H9 (cell line): Measurements from ENCODE around the gene VDAC1. TPM values are rescaled to one million over a fixed set of nuclear protein-coding genes. Genes with fewer than 3 reads are reported as not detected.

Source experiments
- DNase-seq: peaks from one replicate; pipeline ENCODE4 v3.0.0-alpha.2; 2017
- H2AFZ ChIP-seq: one replicate; pipeline ENCODE4 v1.6.1; 2013; ENCODE audit warnings: mild to moderate bottlenecking, low read length, control low read depth, moderate library complexity
- H2AK5ac ChIP-seq: 2 replicates; pipeline ENCODE4 v1.6.1; 2013; ENCODE audit warnings: low read length, control low read depth, mixed read lengths; ENCODE audit not compliant: insufficient read length
- H2BK120ac ChIP-seq: one replicate; pipeline ENCODE4 v1.6.1; 2013; ENCODE audit warnings: low read depth, mild to moderate bottlenecking, low read length, control low read depth, inconsistent platforms; ENCODE audit not compliant: poor library complexity, severe bottlenecking
- H2BK12ac ChIP-seq: 2 replicates; pipeline ENCODE4 v1.6.1; 2013; ENCODE audit warnings: low read length, control low read depth, mixed read lengths, low read depth; ENCODE audit not compliant: insufficient read length
- H2BK15ac ChIP-seq: 2 replicates; pipeline ENCODE4 v1.6.1; 2013; ENCODE audit warnings: low read depth, low read length, control low read depth
- H2BK20ac ChIP-seq: one replicate; pipeline ENCODE4 v1.6.1; 2013; ENCODE audit warnings: low read depth, mild to moderate bottlenecking, low read length, control low read depth, inconsistent platforms; ENCODE audit not compliant: poor library complexity, severe bottlenecking
- H2BK5ac ChIP-seq: 2 replicates; pipeline ENCODE4 v1.6.1; 2013; ENCODE audit warnings: low read length, control low read depth, mixed read lengths; ENCODE audit not compliant: insufficient read length
- H3K14ac ChIP-seq: 2 replicates; pipeline ENCODE4 v1.6.1; 2013; ENCODE audit warnings: low read length, control low read depth; ENCODE audit not compliant: insufficient read depth
- H3K18ac ChIP-seq: 2 replicates; pipeline ENCODE4 v1.6.1; 2013; ENCODE audit warnings: low read depth, mild to moderate bottlenecking, mixed read lengths, low read length, control low read depth; ENCODE audit not compliant: insufficient read length
- H3K23ac ChIP-seq: 2 replicates; pipeline ENCODE4 v1.6.1; 2013; ENCODE audit warnings: low read length, control low read depth, mixed read lengths, low read depth; ENCODE audit not compliant: insufficient read length
- H3K23me2 ChIP-seq: 2 replicates; pipeline ENCODE4 v1.6.1; 2013; ENCODE audit warnings: low read depth, mild to moderate bottlenecking, mixed read lengths, low read length, control low read depth; ENCODE audit not compliant: insufficient read length, poor library complexity, severe bottlenecking
- H3K27ac ChIP-seq: 2 replicates; pipeline ENCODE4 v1.5.1; 2013; ENCODE audit warnings: low read length, control low read depth, mixed read lengths, low read depth; ENCODE audit not compliant: insufficient read length
- H3K27me3 ChIP-seq: 2 replicates; pipeline ENCODE4 v1.6.1; 2013; ENCODE audit warnings: low read length, control low read depth, inconsistent platforms; ENCODE audit not compliant: insufficient read depth
- H3K4ac ChIP-seq: 2 replicates; pipeline ENCODE4 v1.6.1; 2013; ENCODE audit warnings: low read depth, mild to moderate bottlenecking, control low read depth, inconsistent platforms, low read length, moderate library complexity
- H3K4me1 ChIP-seq: 2 replicates; pipeline ENCODE4 v1.6.1; 2013; ENCODE audit warnings: low read length, control low read depth, inconsistent platforms; ENCODE audit not compliant: insufficient read depth
- H3K4me2 ChIP-seq: 2 replicates; pipeline ENCODE4 v1.6.1; 2013; ENCODE audit warnings: low read length, control low read depth, mixed read lengths; ENCODE audit not compliant: insufficient read length, insufficient read depth
- H3K56ac ChIP-seq: 2 replicates; pipeline ENCODE4 v1.6.1; 2013; ENCODE audit warnings: low read depth, mild to moderate bottlenecking, mixed read lengths, low read length, control low read depth; ENCODE audit not compliant: insufficient read length
- H3K79me1 ChIP-seq: 2 replicates; pipeline ENCODE4 v1.6.1; 2013; ENCODE audit warnings: low read depth, mild to moderate bottlenecking, moderate library complexity, low read length, control low read depth, inconsistent platforms; ENCODE audit not compliant: insufficient read depth, poor library complexity, severe bottlenecking
- H3K79me2 ChIP-seq: 2 replicates; pipeline ENCODE4 v1.6.1; 2013; ENCODE audit warnings: low read length, control low read depth, inconsistent platforms; ENCODE audit not compliant: insufficient read depth
- H3K9ac ChIP-seq: 2 replicates; pipeline ENCODE4 v1.6.1; 2013; ENCODE audit warnings: low read length, control low read depth, mixed read lengths; ENCODE audit not compliant: insufficient read length; ENCODE audit errors: extremely low read depth
- H3K9me3 ChIP-seq: one replicate; pipeline ENCODE4 v1.6.1; 2013; ENCODE audit warnings: low read depth, low read length, inconsistent platforms; ENCODE audit not compliant: control insufficient read depth
- H3T11ph ChIP-seq: one replicate; pipeline ENCODE4 v1.6.1; 2013; ENCODE audit warnings: mild to moderate bottlenecking, low read length, control low read depth, inconsistent platforms
- H4K20me1 ChIP-seq: one replicate; pipeline ENCODE4 v1.6.1; 2013; ENCODE audit not compliant: control insufficient read depth, insufficient read length, insufficient read depth
- H4K5ac ChIP-seq: 2 replicates; pipeline ENCODE4 v1.6.1; 2013; ENCODE audit warnings: low read depth, mild to moderate bottlenecking, mixed read lengths, low read length, control low read depth; ENCODE audit not compliant: insufficient read length
- H4K8ac ChIP-seq: replicated peaks from 2 replicates; pipeline ENCODE4 v1.6.1; 2013; ENCODE audit warnings: low read length, control low read depth, mixed read lengths, low read depth; ENCODE audit not compliant: insufficient read length
- H4K91ac ChIP-seq: 2 replicates; pipeline ENCODE4 v1.6.1; 2013; ENCODE audit warnings: low read depth, mild to moderate bottlenecking, moderate library complexity, mixed read lengths, low read length, control low read depth; ENCODE audit not compliant: insufficient read length
- H3K27ac Mint-ChIP-seq, 3 experiments: 2 replicates in 2 of 3; 3 replicates in 1 of 3; pipeline ENCODE4 v1.8.0; 2020 to 2021; ENCODE audit warnings: mixed read lengths in 3 of 3, mild to moderate bottlenecking in 1 of 3, moderate library complexity in 1 of 3
- H3K27me3 Mint-ChIP-seq: 2 replicates; pipeline ENCODE4 v1.8.0; 2021; ENCODE audit warnings: low read depth, mild to moderate bottlenecking, moderate library complexity, mixed read lengths
- H3K36me3 Mint-ChIP-seq, 3 experiments: 2 replicates in 2 of 3; 3 replicates in 1 of 3; pipeline ENCODE4 v1.8.0; 2020 to 2021; ENCODE audit warnings: low read depth in 3 of 3, mixed read lengths in 3 of 3; ENCODE audit not compliant: insufficient read depth in 1 of 3
- H3K4me1 Mint-ChIP-seq, 2 experiments: 2 replicates each; pipeline ENCODE4 v1.8.0; 2020; ENCODE audit warnings: mixed read lengths in 2 of 2
- H3K4me3 Mint-ChIP-seq, 2 experiments: 2 replicates in 1 of 2; 3 replicates in 1 of 2; pipeline ENCODE4 v1.8.0; 2020 to 2021; ENCODE audit warnings: mild to moderate bottlenecking in 2 of 2, mixed read lengths in 2 of 2, moderate library complexity in 1 of 2
- H3K9me3 Mint-ChIP-seq, 2 experiments: 2 replicates in 1 of 2; 3 replicates in 1 of 2; pipeline ENCODE4 v1.8.0; 2020; ENCODE audit warnings: mild to moderate bottlenecking in 2 of 2, mixed read lengths in 2 of 2, moderate library complexity in 1 of 2
- WGBS: extraction: QIAGEN DNeasy Blood & Tissue Kit; methylation state at CpG from one replicate; pipeline ENCODE4 v1.1.7; 2013; ENCODE audit warnings: missing lambda C conversion rate, low lambda C conversion rate, mixed read lengths; ENCODE audit not compliant: insufficient read length; ENCODE audit errors: extremely low coverage; 5-methylcytosine and 5-hydroxymethylcytosine counted together
- total RNA-seq: library from RNA; stranded (reverse); gene quantifications from 2 replicates; pipeline ENCODE4 v1.2.1, GENCODE V29; 2021
- TF ChIP-seq, protein P1 (sequence below): fragments of 200-600 bp; sonication (generic); conservative IDR thresholded peaks from 3 replicates; pipeline ENCODE4 v1.8.0; 2021; ENCODE audit warnings: antibody characterized with exemption, mild to moderate bottlenecking

The VDAC1 gene
- total RNA-seq, 1 experiment from 2014 or later = 208 TPM

DNA sequence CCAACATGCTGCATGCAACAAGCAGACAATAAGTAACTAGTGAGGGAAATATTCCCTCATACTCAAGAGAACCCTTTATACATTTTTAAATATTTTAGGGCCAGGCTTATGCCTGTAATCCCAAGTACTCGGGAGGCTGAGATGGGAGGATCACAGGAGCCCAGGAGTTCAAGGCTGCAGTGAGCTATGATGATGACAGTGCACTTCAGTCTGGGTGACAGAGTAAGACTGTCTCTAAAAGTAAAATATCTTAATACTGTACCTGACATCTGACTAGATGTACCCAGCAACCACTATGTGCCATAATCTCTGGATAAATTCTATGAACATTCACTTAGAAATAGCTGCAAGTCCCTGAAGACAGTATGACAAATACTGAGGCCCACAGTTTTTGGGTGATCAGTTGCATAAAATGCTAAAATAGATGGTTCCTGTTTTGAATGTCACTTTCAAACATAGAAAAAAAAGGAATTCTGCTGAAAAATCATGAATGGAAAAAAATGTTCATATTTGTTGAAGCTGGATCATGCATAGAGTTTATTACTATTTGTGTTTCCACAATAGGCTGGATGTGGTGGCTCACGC, 34.4 kb downstream of the VDAC1 start:
- Histone ChIP-seq H3K4me2 (no peak overlapping the region), H4K20me1 (no peaks in the 10 kb centered on the region), H2AFZ (no peak overlapping the region), H3K4ac (no peak overlapping the region), H3K4me1 (no peaks in the 10 kb centered on the region), H3K9ac (no peak overlapping the region), H2BK20ac (no peak overlapping the region), H3K18ac (no peak overlapping the region), H3K27me3 (no peaks in the 10 kb centered on the region), H2BK5ac (no peak overlapping the region), H2BK15ac (no peak overlapping the region), H3K56ac (no peak overlapping the region), H3K14ac (no peak overlapping the region), H4K5ac (no peak overlapping the region), H3K9me3 (no peaks in the 10 kb centered on the region), H4K8ac (no peak overlapping the region), H3K79me2 (peaks cover 3% of the 10 kb centered on the region; the same call in 1 of the 2 replicates), H2BK120ac (no peak overlapping the region), H4K91ac (no peak overlapping the region), H3K27ac (no peak overlapping the region), H3K79me1 (no peaks in the 10 kb centered on the region), H3K23ac (no peak overlapping the region), H2BK12ac (no peak overlapping the region), H3T11ph (no peak overlapping the region), H3K23me2 (peaks cover 7% of the 10 kb centered on the region), H2AK5ac (no peak overlapping the region)
- Mint-ChIP-seq H3K27me3 (no peaks in the 10 kb centered on the region; the same call in 1 of the 2 replicates), H3K36me3 (peaks cover 18 to 42% (median 40%) of the 10 kb centered on the region in 3 experiments; a peak in 6 of 7 replicates), H3K4me3 (no peak overlapping the region), H3K4me1 (peaks cover 10 to 11% of the 10 kb centered on the region in 2 experiments), H3K27ac (no peak overlapping the region), H3K9me3 (no peaks in the 10 kb centered on the region)
- TF ChIP-seq, protein P1, sequence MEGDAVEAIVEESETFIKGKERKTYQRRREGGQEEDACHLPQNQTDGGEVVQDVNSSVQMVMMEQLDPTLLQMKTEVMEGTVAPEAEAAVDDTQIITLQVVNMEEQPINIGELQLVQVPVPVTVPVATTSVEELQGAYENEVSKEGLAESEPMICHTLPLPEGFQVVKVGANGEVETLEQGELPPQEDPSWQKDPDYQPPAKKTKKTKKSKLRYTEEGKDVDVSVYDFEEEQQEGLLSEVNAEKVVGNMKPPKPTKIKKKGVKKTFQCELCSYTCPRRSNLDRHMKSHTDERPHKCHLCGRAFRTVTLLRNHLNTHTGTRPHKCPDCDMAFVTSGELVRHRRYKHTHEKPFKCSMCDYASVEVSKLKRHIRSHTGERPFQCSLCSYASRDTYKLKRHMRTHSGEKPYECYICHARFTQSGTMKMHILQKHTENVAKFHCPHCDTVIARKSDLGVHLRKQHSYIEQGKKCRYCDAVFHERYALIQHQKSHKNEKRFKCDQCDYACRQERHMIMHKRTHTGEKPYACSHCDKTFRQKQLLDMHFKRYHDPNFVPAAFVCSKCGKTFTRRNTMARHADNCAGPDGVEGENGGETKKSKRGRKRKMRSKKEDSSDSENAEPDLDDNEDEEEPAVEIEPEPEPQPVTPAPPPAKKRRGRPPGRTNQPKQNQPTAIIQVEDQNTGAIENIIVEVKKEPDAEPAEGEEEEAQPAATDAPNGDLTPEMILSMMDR = no peak
- no peak for DNase-seq
- no CpG with 5 or more reads among the region's 2 CpGs for WGBS
